Myocyte (in vitro differentiated cells): ENCODE data around the gene HES7. TPM values are rescaled to one million over a fixed set of nuclear protein-coding genes. Genes with fewer than 3 reads are reported as not detected.
"Not testable (repeated sequence)": the region's sequence is repeated elsewhere in the genome, so short reads cannot be mapped to it uniquely, and the experiment has no call there.

Experiments used
- DNase-seq: peaks from one replicate; pipeline ENCODE4 v3.0.0-alpha.2; 2012; ENCODE audit warnings: low read depth
- polyA plus RNA-seq: library from polyadenylated mRNA; unstranded; fragments of >200 nt; gene quantifications from one replicate; pipeline ENCODE4 v1.2.1, GENCODE V29; 2012; ENCODE audit warnings: missing spikeins
- total RNA-seq: library from RNA; depleted of rRNA; stranded (reverse); fragments of >200 nt; gene quantifications from 2 replicates; pipeline ENCODE4 v1.2.3, GENCODE V29; 2014

The HES7 gene
- 0.16 and 0.53 TPM in 2 replicates for total RNA-seq
- polyA plus RNA-seq = 0.33 TPM

GRCh38 chr17:8123695-8124349 lies at the start of gene HES7:
Gene HES7 (minus strand): TSS chr17:8124106. CDS start chr17:8124084, 22 bp downstream.
- peak; percentile 42 for DNase-seq

GRCh38 chr17:8173056-8173870 lies 49.4 kb upstream of the HES7 start:
- peak; percentile 94 for DNase-seq

- not testable (repeated sequence) for DNase-seq
These were observed 46.3 kb upstream of the HES7 start for GRCh38 chr17:8170186-8170585.

- DNase-seq = no peak
These were observed 43.6 kb upstream of the HES7 start for GRCh38 chr17:8167526-8167925.

GRCh38 chr17:8166731-8167130 lies 42.8 kb upstream of the HES7 start:
- no peak for DNase-seq

- DNase-seq = no peak
These were observed 40.9 kb upstream of the HES7 start for GRCh38 chr17:8164815-8165131.

- peak; percentile 95 for DNase-seq
These were observed 40.3 kb upstream of the HES7 start for GRCh38 chr17:8163978-8164814.

GRCh38 chr17:8162997-8163977 lies 39.4 kb upstream of the HES7 start:
- DNase-seq = peak; percentile 18

- peak; percentile 77 for DNase-seq
These were observed 38.5 kb upstream of the HES7 start, which contains the start of gene VAMP2 for GRCh38 chr17:8162233-8162996. Gene VAMP2 (minus strand): TSS chr17:8162948. CDS start chr17:8162879, 69 bp downstream.

GRCh38 chr17:8161289-8162232 lies 37.7 kb upstream of the HES7 start:
- no peak for DNase-seq

- no peak for DNase-seq
These were observed 36.9 kb upstream of the HES7 start for GRCh38 chr17:8160741-8161221.

- no peak for DNase-seq
These were observed 36.3 kb upstream of the HES7 start for GRCh38 chr17:8160224-8160577.

GRCh38 chr17:8159459-8160223 lies 35.7 kb upstream of the HES7 start:
- no peak for DNase-seq

GRCh38 chr17:8159032-8159400 lies 35.1 kb upstream of the HES7 start:
- DNase-seq = no peak

GRCh38 chr17:8158267-8159031 lies 34.5 kb upstream of the HES7 start:
- DNase-seq = peak; percentile 91

- peak; percentile 100 for DNase-seq
These were observed 32.5 kb upstream of the HES7 start for GRCh38 chr17:8156246-8156992.

- no peak for DNase-seq
These were observed 32.0 kb upstream of the HES7 start for GRCh38 chr17:8155996-8156245.
